B cell (primary cell): Measurements from ENCODE around the gene CGNL1. TPM values are rescaled to one million over a fixed set of nuclear protein-coding genes. Genes with fewer than 3 reads are reported as not detected.

Experiments used
- ATAC-seq: fragments of 200-7000 bp; cut with Tn5 transposase; one replicate; pipeline ENCODE4 v1.10.0; 2021; ENCODE audit warnings: low read depth, mild to moderate bottlenecking, moderate number of reproducible peaks, moderate library complexity
- CTCF ChIA-PET: fragments of 350-600 bp; sonication (Branson Sonifier 250); formaldehyde crosslinking; loops from one replicate; lab custom pipeline; 2021; ENCODE audit warnings: antibody characterized with exemption, inconsistent platforms; lab: Charles Lee
- POLR2A ChIA-PET: fragments of 350-600 bp; sonication (Branson Sonifier 250); formaldehyde crosslinking; loops from one replicate; lab custom pipeline; 2021; ENCODE audit warnings: antibody characterized with exemption; lab: Charles Lee
- DNase-seq: peaks from one replicate; pipeline ENCODE4 v3.0.0; 2013
- H2AFZ ChIP-seq: 2 replicates; pipeline ENCODE4 v1.6.1; 2012; ENCODE audit warnings: mild to moderate bottlenecking, low read depth, low read length; ENCODE audit not compliant: insufficient read depth, poor library complexity, severe bottlenecking
- H3K27ac ChIP-seq, 2 donors: 1 replicate in 1 of 2; 2 replicates in 1 of 2; pipeline ENCODE4 v1.5.1; 2012 to 2013; ENCODE audit warnings: low read length in 2 of 2, mild to moderate bottlenecking in 2 of 2, moderate library complexity in 1 of 2
- H3K27me3 ChIP-seq, 4 experiments: fragments of 200-600 bp in 1 of 4; sonication (generic) in 1 of 4; replicated peaks in 1 of 4; 1 replicate in 2 of 4; 2 replicates in 2 of 4; pipeline versions ENCODE4 v1.6.1 to v1.7.0; 2013 to 2016; ENCODE audit warnings: low read length in 3 of 4, mild to moderate bottlenecking in 2 of 4, mixed read lengths in 1 of 4, moderate library complexity in 1 of 4; ENCODE audit not compliant: insufficient read depth in 4 of 4, control insufficient read depth in 3 of 4; ENCODE audit errors: control extremely low read depth in 1 of 4
- H3K36me3 ChIP-seq, 2 experiments: replicated peaks in 1 of 2; 1 replicate in 1 of 2; 2 replicates in 1 of 2; pipeline versions ENCODE4 v1.6.1 to v1.7.1; 2013; ENCODE audit warnings: low read length in 1 of 2; ENCODE audit not compliant: insufficient read depth in 2 of 2, control insufficient read depth in 1 of 2; ENCODE audit errors: control extremely low read depth in 1 of 2, extremely low read depth in 1 of 2
- H3K4me1 ChIP-seq, 2 donors: fragments of 200-600 bp in 1 of 2; sonication (generic) in 1 of 2; 1 replicate in 1 of 2; 2 replicates in 1 of 2; pipeline versions ENCODE4 v1.5.1 to v1.6.1; 2013 to 2017; ENCODE audit warnings: low read length in 2 of 2; ENCODE audit not compliant: control insufficient read depth in 2 of 2, insufficient read depth in 2 of 2
- H3K4me2 ChIP-seq: replicated peaks from 2 replicates; pipeline ENCODE3; 2012; ENCODE audit warnings: mild to moderate bottlenecking, low read depth, low read length; ENCODE audit not compliant: poor library complexity, severe bottlenecking
- H3K4me3 ChIP-seq, 5 experiments: fragments of 200-600 bp in 1 of 5; sonication (generic) in 1 of 5; 1 replicate in 3 of 5; 2 replicates in 2 of 5; pipeline versions ENCODE4 v1.5.1 to v1.7.0; 2011 to 2016; ENCODE audit warnings: low read length in 4 of 5, mild to moderate bottlenecking in 4 of 5, low read depth in 2 of 5, control low read depth in 1 of 5, moderate library complexity in 1 of 5; ENCODE audit not compliant: insufficient read depth in 1 of 5; ENCODE audit errors: control extremely low read depth in 1 of 5, extremely low read depth in 1 of 5
- H3K79me2 ChIP-seq: fragments of 200-600 bp; sonication (generic); one replicate; pipeline ENCODE4 v1.6.0; 2016; ENCODE audit warnings: low read length; ENCODE audit not compliant: control insufficient read depth, insufficient read depth
- H3K9ac ChIP-seq: fragments of 200-600 bp; sonication (generic); 2 replicates; pipeline ENCODE4 v1.6.1; 2017; ENCODE audit warnings: mild to moderate bottlenecking, low read length, moderate library complexity
- H3K9me3 ChIP-seq, 3 donors: one replicate each; pipeline versions ENCODE4 v1.6.1 to v1.7.1; 2013; ENCODE audit warnings: low read length in 2 of 3; ENCODE audit not compliant: control insufficient read depth in 2 of 3, insufficient read depth in 1 of 3; ENCODE audit errors: control extremely low read depth in 1 of 3
- H4K20me1 ChIP-seq: 2 replicates; pipeline ENCODE4 v1.6.0; 2012; ENCODE audit warnings: mild to moderate bottlenecking, low read length; ENCODE audit not compliant: insufficient read depth, control insufficient read depth, poor library complexity, severe bottlenecking
- H3K27ac Mint-ChIP-seq: one replicate; pipeline ENCODE4 v1.8.0; 2021; ENCODE audit warnings: mixed read lengths
- H3K27me3 Mint-ChIP-seq: one replicate; pipeline ENCODE4 v1.8.0; 2021; ENCODE audit warnings: mixed read lengths
- H3K4me1 Mint-ChIP-seq: one replicate; pipeline ENCODE4 v1.8.0; 2021; ENCODE audit warnings: mixed read lengths
- H3K4me3 Mint-ChIP-seq: one replicate; pipeline ENCODE4 v1.8.0; 2021; ENCODE audit warnings: mixed read lengths
- H3K9me3 Mint-ChIP-seq: one replicate; pipeline ENCODE4 v1.8.0; 2022; ENCODE audit warnings: mixed read lengths; ENCODE audit not compliant: insufficient read depth
- CTCF ChIP-seq: fragments of 200-600 bp; IDR thresholded peaks from one replicate; pipeline ENCODE4 v1.8.0; 2022; ENCODE audit warnings: antibody characterized with exemption, mild to moderate bottlenecking
- EZH2 ChIP-seq: IDR thresholded peaks from 2 replicates; pipeline ENCODE4 v1.6.1; 2012; ENCODE audit warnings: borderline replicate concordance, low read depth, mild to moderate bottlenecking, moderate library complexity, low read length; ENCODE audit not compliant: insufficient read depth, poor library complexity, severe bottlenecking
- WGBS: methylation state at CpG from one replicate; pipeline ENCODE4 v1.1.5; 2013; ENCODE audit warnings: missing lambda C conversion rate; ENCODE audit not compliant: insufficient coverage; 5-methylcytosine and 5-hydroxymethylcytosine counted together
- intact Hi-C: fragments of 100-400 bp; cut with micrococcal nuclease; formaldehyde crosslinking; loops from one replicate; pipeline ENCODE4 v1.10.0; 2022
- polyA plus RNA-seq: library from polyadenylated mRNA; depleted of rRNA; stranded (reverse); fragments of >200 nt; gene quantifications from 2 replicates; pipeline ENCODE4 v1.2.3, GENCODE V29; 2012
- total RNA-seq, 2 donors: library from RNA; stranded (reverse); fragments of 120-200 nt in 1 of 2; gene quantifications; 1 replicate in 1 of 2; 2 replicates in 1 of 2; pipeline versions ENCODE4 v1.2.3 to v1.2.4, GENCODE V29; 2013 to 2022

The CGNL1 gene
- total and polyA plus RNA-seq, 2 donors (not counting 1 experiment from before 2014, with no cell fraction given): 0.03 to 0.12 TPM

GRCh38 chr15:57479005-57479404 lies 102.7 kb downstream of the CGNL1 start:
- H3K27ac Mint-ChIP-seq: no peak overlapping the region
- DNase-seq (no peak), ATAC-seq (no peak)
- H3K4me3 Mint-ChIP-seq: no peak overlapping the region
- Histone ChIP-seq H3K4me3 (no peak overlapping the region), H3K27me3 (no peaks in the 10 kb centered on the region), H3K27ac (no peak overlapping the region), H3K4me2 (no peak overlapping the region), H4K20me1 (no peaks in the 10 kb centered on the region), H2AFZ (no peak overlapping the region), H3K9ac (no peak overlapping the region), H3K4me1 (no peaks in the 10 kb centered on the region), H3K36me3 (no peaks in the 10 kb centered on the region), H3K79me2 (no peaks in the 10 kb centered on the region), H3K9me3 (no peaks in the 10 kb centered on the region)
- ChIA-PET CTCF (no interaction called here), POLR2A (no interaction called here)
- WGBS: no CpG with 5 or more reads among the region's 1 CpG
- intact Hi-C loops: no loop called here
- TF ChIP-seq CTCF (no peak), EZH2 (no peak)
- H3K27me3 Mint-ChIP-seq: peaks cover 17% of the 10 kb centered on the region
- H3K4me1 Mint-ChIP-seq: no peaks in the 10 kb centered on the region
- no peaks in the 10 kb centered on the region for H3K9me3 Mint-ChIP-seq

- H3K4me2 ChIP-seq: no peak overlapping the region
These were observed 104.9 kb downstream of the CGNL1 start for GRCh38 chr15:57481038-57481705.

More at GRCh38 chr15:57481038-57481705, 104.9 kb downstream of the CGNL1 start:
- Histone ChIP-seq H2AFZ (no peak overlapping the region), H3K4me3 (no peak overlapping the region), H3K79me2 (no peaks in the 10 kb centered on the region), H3K4me1 (no peaks in the 10 kb centered on the region), H3K9ac (no peak overlapping the region), H4K20me1 (no peaks in the 10 kb centered on the region), H3K36me3 (no peaks in the 10 kb centered on the region), H3K27ac (no peak overlapping the region), H3K9me3 (no peaks in the 10 kb centered on the region), H3K27me3 (no peaks in the 10 kb centered on the region)
- ChIA-PET POLR2A (no interaction called here), CTCF (no interaction called here)
- peaks cover 20% of the 10 kb centered on the region for H3K27me3 Mint-ChIP-seq
- intact Hi-C loops: no loop called here
- no peak for TF ChIP-seq CTCF
- no peak for TF ChIP-seq EZH2
- no peak for DNase-seq
- WGBS: no CpG with 5 or more reads among the region's 3 CpGs
- no peak overlapping the region for H3K27ac Mint-ChIP-seq
- no peaks in the 10 kb centered on the region for H3K9me3 Mint-ChIP-seq
- no peak overlapping the region for H3K4me3 Mint-ChIP-seq
- no peaks in the 10 kb centered on the region for H3K4me1 Mint-ChIP-seq
- ATAC-seq: no peak
